HEK293 (cell line): ENCODE results near the gene SLC6A6.

ENCODE experiments used
- CTCF ChIA-PET: fragments of 350-600 bp; formaldehyde crosslinking; extraction: SDS; loops from one replicate; lab custom pipeline; 2021; ENCODE audit warnings: antibody characterized with exemption; lab: Yijun Ruan, JAX
- POLR2A ChIA-PET: fragments of 300-600 bp; formaldehyde crosslinking; extraction: SDS; loops from one replicate; lab custom pipeline; 2020; ENCODE audit warnings: antibody characterized with exemption, inconsistent platforms; lab: Yijun Ruan, JAX
- H3K27ac ChIP-seq: fragments of 200-500 bp; sonication (Bioruptor generic); 2 replicates; pipeline ENCODE4 v1.5.1; 2014; ENCODE audit warnings: low read depth, low read length, control low read depth, inconsistent platforms; ENCODE audit errors: extremely low read depth
- H3K36me3 ChIP-seq, 2 experiments: fragments of 200-500 bp in 1 of 2; sonication (Bioruptor generic) in 1 of 2; 1 replicate in 1 of 2; 2 replicates in 1 of 2; pipeline ENCODE4 v1.5.1; 2014 to 2017; ENCODE audit warnings: inconsistent platforms in 2 of 2, low read length in 2 of 2; ENCODE audit not compliant: control insufficient read depth in 2 of 2, insufficient read depth in 1 of 2
- H3K4me1 ChIP-seq: fragments of 200-500 bp; sonication (Bioruptor generic); 2 replicates; pipeline ENCODE4 v1.5.1; 2014; ENCODE audit warnings: mild to moderate bottlenecking, low read length, inconsistent platforms; ENCODE audit not compliant: control insufficient read depth, insufficient read depth
- H3K4me3 ChIP-seq: 2 replicates; pipeline ENCODE4 v1.5.1; 2011; ENCODE audit warnings: low read depth, mild to moderate bottlenecking, control low read depth, low read length, moderate library complexity
- H3K9me3 ChIP-seq: fragments of 200-500 bp; sonication (Bioruptor generic); 2 replicates; pipeline ENCODE4 v1.5.1; 2014; ENCODE audit warnings: low read depth, low read length, inconsistent platforms; ENCODE audit not compliant: control insufficient read depth, insufficient read depth
- GFI1B ChIP-seq: fragments of 450-650 bp; formaldehyde crosslinking; IDR thresholded peaks from 2 replicates; pipeline ENCODE4 v1.5.1; 2016; ENCODE audit warnings: missing biosample characterization, missing genetic modification characterization
- SP2 ChIP-seq: fragments of 450-650 bp; formaldehyde crosslinking; IDR thresholded peaks from 2 replicates; pipeline ENCODE4 v1.5.1; 2016; ENCODE audit warnings: missing biosample characterization, missing genetic modification characterization
- ZBTB7A ChIP-seq: fragments of 450-650 bp; formaldehyde crosslinking; IDR thresholded peaks from 2 replicates; pipeline ENCODE4 v1.5.1; 2016; ENCODE audit warnings: low read depth, missing biosample characterization, missing genetic modification characterization
- ZIC2 ChIP-seq: fragments of 450-650 bp; formaldehyde crosslinking; IDR thresholded peaks from 2 replicates; pipeline ENCODE4 v1.5.1; 2016; ENCODE audit warnings: missing biosample characterization, missing genetic modification characterization
- ZNF221 ChIP-seq: fragments of 450-650 bp; formaldehyde crosslinking; IDR thresholded peaks from 2 replicates; pipeline ENCODE4 v1.5.1; 2017; ENCODE audit warnings: missing biosample characterization, missing genetic modification characterization, borderline replicate concordance
- ZNF274 ChIP-seq, 2 experiments: fragments of 200-500 bp in 1 of 2; fragments of 450-650 bp in 1 of 2; sonication (Bioruptor generic) in 1 of 2; formaldehyde crosslinking in 1 of 2; IDR thresholded peaks; 2 replicates each; pipeline versions ENCODE4 v1.5.1 to v1.6.1; 2014 to 2016; ENCODE audit warnings: borderline replicate concordance in 1 of 2, inconsistent platforms in 1 of 2, low read length in 1 of 2, missing biosample characterization in 1 of 2, missing genetic modification characterization in 1 of 2
- ZNF391 ChIP-seq: fragments of 450-650 bp; formaldehyde crosslinking; IDR thresholded peaks from 2 replicates; pipeline ENCODE4 v1.5.1; 2016; ENCODE audit warnings: low read depth, missing biosample characterization, missing genetic modification characterization, borderline replicate concordance
- ZNF610 ChIP-seq: fragments of 450-650 bp; formaldehyde crosslinking; IDR thresholded peaks from 2 replicates; pipeline ENCODE4 v1.5.1; 2016; ENCODE audit warnings: missing biosample characterization, missing genetic modification characterization, borderline replicate concordance
- ZNF747 ChIP-seq: fragments of 450-650 bp; formaldehyde crosslinking; IDR thresholded peaks from 2 replicates; pipeline ENCODE4 v1.5.1; 2016; ENCODE audit warnings: missing biosample characterization, missing genetic modification characterization
- ZNF791 ChIP-seq: fragments of 450-650 bp; formaldehyde crosslinking; IDR thresholded peaks from 2 replicates; pipeline ENCODE4 v1.5.1; 2016; ENCODE audit warnings: missing biosample characterization, missing genetic modification characterization
- ZNF792 ChIP-seq: fragments of 450-650 bp; formaldehyde crosslinking; IDR thresholded peaks from 2 replicates; pipeline ENCODE4 v1.5.1; 2016; ENCODE audit warnings: missing biosample characterization, missing genetic modification characterization
- TF ChIP-seq, protein P1 (sequence below): fragments of 450-650 bp; formaldehyde crosslinking; IDR thresholded peaks from 2 replicates; pipeline ENCODE4 v1.5.1; 2017; ENCODE audit warnings: missing biosample characterization, missing genetic modification characterization
- TF ChIP-seq, protein P2 (sequence below): fragments of 450-650 bp; formaldehyde crosslinking; IDR thresholded peaks from 2 replicates; pipeline ENCODE4 v1.5.1; 2016; ENCODE audit warnings: missing biosample characterization, missing genetic modification characterization
- TF ChIP-seq, protein P3 (sequence below): fragments of 450-650 bp; formaldehyde crosslinking; IDR thresholded peaks from 2 replicates; pipeline ENCODE4 v1.5.1; 2016; ENCODE audit warnings: missing biosample characterization, missing genetic modification characterization, borderline replicate concordance

SLC6A6 gene

DNA sequence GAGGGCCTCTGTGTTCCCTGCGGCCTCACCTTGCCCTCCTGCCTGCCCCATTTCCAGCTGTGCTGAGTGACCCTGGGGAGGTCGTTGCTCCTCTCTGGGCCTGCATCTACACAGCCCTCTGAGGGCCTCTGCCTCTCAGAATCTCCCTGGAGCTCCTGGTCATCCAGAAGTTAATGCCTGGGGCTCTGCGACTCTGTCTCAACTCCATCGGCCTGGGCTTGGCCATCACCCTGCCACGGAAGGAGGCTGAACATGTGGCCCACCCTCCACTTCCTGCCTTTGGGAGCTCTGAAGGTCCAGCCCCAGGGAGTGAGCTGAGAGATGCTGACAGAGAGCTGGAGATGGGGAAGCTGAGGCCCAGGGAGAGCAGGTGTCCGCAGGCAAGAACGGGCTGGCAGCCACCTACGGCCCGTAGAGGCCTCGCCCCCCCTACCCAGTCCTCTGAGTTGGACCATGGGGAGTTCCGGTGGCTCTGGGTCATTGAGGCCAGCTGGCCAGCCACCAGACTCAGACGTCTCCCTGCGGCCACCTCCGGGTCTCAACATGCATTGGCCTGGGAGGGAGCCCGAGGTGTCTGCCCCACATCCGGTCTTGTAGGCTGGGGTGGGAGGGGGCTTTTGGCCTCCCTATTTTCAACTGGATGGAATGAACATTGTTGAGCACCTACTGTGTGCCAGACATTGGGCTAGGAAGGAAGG is 103.5 kb downstream of the SLC6A6 start:
- Histone ChIP-seq H3K4me3 (no peak overlapping the region), H3K36me3 (no peaks in the 10 kb centered on the region), H3K4me1 (no peaks in the 10 kb centered on the region), H3K9me3 (no peaks in the 10 kb centered on the region; the same call in 1 of the 2 replicates), H3K27ac (no peak overlapping the region)
- ChIA-PET CTCF (interaction anchor here (0.7 to 1.1 kb wide), 2 partner anchors 42 to 245 kb away, joined by 3 read pairs; no protein-coding TSS in a partner anchor), POLR2A (no interaction called here)
- peak; percentile 21; the same call in 1 of the 2 replicates for TF ChIP-seq ZIC2
- no peak for TF ChIP-seq ZNF791 (tag by site-specific recombination)
- no peak for TF ChIP-seq ZNF747
- no peak for TF ChIP-seq ZNF274 (IDR thresholded peaks at IDR 0.05; ENCODE audit: low read length)
- TF ChIP-seq ZNF274 (tag by site-specific recombination; IDR thresholded peaks at IDR 0.05; ENCODE audit: borderline replicate concordance), result no peak
- TF ChIP-seq ZNF610 (tag by site-specific recombination), result no peak

DNA sequence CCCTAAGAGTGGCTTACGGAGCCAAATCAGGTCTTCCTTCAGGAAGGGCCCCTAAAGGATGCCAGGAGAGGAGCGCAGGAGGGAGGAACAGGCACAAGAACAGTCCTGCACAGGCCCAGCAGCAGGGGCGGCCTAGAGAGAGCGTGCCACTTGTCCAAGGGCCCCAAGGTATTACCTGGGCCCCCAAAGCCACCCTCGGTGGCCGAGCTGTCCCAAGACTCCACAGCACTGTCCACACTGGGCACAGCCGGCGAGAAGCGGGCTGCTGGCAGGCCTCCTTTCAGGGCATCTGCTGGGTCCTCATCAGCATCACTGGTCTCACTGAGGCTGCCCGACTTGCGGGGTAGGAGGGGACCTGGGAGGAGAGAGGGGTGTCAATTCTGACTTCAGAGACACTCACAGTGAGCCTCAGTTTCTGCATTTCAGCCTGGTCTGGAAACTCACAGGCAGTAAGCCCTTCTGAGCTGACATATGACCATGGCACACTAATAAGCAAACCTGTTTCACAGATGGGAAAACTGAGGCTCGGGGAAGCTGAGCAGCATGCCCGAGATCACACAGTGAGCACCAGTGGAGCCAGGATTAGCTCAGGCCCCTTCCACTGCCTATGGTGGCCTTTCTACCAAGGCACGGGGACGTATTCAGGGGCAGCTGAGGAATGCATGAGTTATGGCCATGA is 104.4 kb downstream of the SLC6A6 start:
- H3K36me3 ChIP-seq, result no peaks in the 10 kb centered on the region
- CTCF ChIA-PET, result interaction anchor here (1.1 to 2.2 kb wide), 2 partner anchors 9 to 41 kb away, joined by 3 to 6 read pairs; no protein-coding TSS in a partner anchor
- H3K4me3 ChIP-seq, result no peak overlapping the region
- no peaks in the 10 kb centered on the region for H3K4me1 ChIP-seq
- no peak overlapping the region for H3K27ac ChIP-seq
- H3K9me3 ChIP-seq, result no peaks in the 10 kb centered on the region; the same call in 1 of the 2 replicates
- POLR2A ChIA-PET, result no interaction called here
- TF ChIP-seq SP2 (tag by site-specific recombination) (no peak), ZBTB7A (no peak), ZNF792 (tag by site-specific recombination) (no peak), ZNF391 (no peak), ZNF221 (no peak), GFI1B (tag by site-specific recombination) (no peak)
- TF ChIP-seq, protein P1, sequence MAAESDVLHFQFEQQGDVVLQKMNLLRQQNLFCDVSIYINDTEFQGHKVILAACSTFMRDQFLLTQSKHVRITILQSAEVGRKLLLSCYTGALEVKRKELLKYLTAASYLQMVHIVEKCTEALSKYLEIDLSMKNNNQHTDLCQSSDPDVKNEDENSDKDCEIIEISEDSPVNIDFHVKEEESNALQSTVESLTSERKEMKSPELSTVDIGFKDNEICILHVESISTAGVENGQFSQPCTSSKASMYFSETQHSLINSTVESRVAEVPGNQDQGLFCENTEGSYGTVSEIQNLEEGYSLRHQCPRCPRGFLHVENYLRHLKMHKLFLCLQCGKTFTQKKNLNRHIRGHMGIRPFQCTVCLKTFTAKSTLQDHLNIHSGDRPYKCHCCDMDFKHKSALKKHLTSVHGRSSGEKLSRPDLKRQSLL (tag by site-specific recombination), result no peak
- TF ChIP-seq, protein P2, sequence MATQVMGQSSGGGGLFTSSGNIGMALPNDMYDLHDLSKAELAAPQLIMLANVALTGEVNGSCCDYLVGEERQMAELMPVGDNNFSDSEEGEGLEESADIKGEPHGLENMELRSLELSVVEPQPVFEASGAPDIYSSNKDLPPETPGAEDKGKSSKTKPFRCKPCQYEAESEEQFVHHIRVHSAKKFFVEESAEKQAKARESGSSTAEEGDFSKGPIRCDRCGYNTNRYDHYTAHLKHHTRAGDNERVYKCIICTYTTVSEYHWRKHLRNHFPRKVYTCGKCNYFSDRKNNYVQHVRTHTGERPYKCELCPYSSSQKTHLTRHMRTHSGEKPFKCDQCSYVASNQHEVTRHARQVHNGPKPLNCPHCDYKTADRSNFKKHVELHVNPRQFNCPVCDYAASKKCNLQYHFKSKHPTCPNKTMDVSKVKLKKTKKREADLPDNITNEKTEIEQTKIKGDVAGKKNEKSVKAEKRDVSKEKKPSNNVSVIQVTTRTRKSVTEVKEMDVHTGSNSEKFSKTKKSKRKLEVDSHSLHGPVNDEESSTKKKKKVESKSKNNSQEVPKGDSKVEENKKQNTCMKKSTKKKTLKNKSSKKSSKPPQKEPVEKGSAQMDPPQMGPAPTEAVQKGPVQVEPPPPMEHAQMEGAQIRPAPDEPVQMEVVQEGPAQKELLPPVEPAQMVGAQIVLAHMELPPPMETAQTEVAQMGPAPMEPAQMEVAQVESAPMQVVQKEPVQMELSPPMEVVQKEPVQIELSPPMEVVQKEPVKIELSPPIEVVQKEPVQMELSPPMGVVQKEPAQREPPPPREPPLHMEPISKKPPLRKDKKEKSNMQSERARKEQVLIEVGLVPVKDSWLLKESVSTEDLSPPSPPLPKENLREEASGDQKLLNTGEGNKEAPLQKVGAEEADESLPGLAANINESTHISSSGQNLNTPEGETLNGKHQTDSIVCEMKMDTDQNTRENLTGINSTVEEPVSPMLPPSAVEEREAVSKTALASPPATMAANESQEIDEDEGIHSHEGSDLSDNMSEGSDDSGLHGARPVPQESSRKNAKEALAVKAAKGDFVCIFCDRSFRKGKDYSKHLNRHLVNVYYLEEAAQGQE (tag by site-specific recombination), result no peak
- TF ChIP-seq, protein P3, sequence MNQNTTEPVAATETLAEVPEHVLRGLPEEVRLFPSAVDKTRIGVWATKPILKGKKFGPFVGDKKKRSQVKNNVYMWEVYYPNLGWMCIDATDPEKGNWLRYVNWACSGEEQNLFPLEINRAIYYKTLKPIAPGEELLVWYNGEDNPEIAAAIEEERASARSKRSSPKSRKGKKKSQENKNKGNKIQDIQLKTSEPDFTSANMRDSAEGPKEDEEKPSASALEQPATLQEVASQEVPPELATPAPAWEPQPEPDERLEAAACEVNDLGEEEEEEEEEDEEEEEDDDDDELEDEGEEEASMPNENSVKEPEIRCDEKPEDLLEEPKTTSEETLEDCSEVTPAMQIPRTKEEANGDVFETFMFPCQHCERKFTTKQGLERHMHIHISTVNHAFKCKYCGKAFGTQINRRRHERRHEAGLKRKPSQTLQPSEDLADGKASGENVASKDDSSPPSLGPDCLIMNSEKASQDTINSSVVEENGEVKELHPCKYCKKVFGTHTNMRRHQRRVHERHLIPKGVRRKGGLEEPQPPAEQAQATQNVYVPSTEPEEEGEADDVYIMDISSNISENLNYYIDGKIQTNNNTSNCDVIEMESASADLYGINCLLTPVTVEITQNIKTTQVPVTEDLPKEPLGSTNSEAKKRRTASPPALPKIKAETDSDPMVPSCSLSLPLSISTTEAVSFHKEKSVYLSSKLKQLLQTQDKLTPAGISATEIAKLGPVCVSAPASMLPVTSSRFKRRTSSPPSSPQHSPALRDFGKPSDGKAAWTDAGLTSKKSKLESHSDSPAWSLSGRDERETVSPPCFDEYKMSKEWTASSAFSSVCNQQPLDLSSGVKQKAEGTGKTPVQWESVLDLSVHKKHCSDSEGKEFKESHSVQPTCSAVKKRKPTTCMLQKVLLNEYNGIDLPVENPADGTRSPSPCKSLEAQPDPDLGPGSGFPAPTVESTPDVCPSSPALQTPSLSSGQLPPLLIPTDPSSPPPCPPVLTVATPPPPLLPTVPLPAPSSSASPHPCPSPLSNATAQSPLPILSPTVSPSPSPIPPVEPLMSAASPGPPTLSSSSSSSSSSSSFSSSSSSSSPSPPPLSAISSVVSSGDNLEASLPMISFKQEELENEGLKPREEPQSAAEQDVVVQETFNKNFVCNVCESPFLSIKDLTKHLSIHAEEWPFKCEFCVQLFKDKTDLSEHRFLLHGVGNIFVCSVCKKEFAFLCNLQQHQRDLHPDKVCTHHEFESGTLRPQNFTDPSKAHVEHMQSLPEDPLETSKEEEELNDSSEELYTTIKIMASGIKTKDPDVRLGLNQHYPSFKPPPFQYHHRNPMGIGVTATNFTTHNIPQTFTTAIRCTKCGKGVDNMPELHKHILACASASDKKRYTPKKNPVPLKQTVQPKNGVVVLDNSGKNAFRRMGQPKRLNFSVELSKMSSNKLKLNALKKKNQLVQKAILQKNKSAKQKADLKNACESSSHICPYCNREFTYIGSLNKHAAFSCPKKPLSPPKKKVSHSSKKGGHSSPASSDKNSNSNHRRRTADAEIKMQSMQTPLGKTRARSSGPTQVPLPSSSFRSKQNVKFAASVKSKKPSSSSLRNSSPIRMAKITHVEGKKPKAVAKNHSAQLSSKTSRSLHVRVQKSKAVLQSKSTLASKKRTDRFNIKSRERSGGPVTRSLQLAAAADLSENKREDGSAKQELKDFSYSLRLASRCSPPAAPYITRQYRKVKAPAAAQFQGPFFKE (tag by site-specific recombination), result no peak
